GM19397 (cell line): ENCODE results near the gene ETDA.
"Not testable (repeated sequence)": the region's sequence is repeated elsewhere in the genome, so short reads cannot be mapped to it uniquely, and the experiment has no call there.

Experiments used
- ATAC-seq: cut with Tn5 transposase; IDR thresholded peaks from one replicate; pipeline ENCODE4 v1.9.1; 2021; ENCODE audit warnings: mild to moderate bottlenecking, moderate library complexity; ENCODE audit not compliant: unreplicated experiment

ETDA gene

DNA sequence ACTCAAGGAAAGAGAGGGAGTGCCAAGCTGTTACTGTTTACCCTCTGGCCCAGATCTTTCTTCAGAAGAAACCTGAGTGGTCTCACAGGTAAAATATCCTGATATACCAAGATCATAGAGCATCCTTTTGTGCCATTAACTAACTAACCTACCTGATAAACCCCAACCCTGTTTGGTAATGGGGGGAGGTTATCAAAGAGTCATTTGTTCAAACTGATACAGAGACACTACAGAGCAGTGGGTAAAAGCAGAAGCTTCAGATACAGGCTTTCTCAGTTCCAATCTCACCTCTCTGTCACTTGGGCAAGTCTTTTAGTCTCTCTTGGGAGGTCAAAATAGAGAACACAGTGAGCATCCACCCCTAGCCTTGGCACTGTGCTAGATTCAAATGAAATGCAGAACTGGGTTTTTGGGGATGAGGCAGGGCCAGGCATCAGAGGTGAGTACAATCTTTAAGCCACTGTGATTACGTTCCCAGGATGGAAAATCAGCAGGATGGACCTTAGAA is at the start of gene ETDA:
Gene ETDA, plus strand, starts transcription at position 51 of the 508 bp plus-strand sequence. CDS start 1,216 bp downstream, outside the sequence.
- ATAC-seq = not testable (repeated sequence)

DNA sequence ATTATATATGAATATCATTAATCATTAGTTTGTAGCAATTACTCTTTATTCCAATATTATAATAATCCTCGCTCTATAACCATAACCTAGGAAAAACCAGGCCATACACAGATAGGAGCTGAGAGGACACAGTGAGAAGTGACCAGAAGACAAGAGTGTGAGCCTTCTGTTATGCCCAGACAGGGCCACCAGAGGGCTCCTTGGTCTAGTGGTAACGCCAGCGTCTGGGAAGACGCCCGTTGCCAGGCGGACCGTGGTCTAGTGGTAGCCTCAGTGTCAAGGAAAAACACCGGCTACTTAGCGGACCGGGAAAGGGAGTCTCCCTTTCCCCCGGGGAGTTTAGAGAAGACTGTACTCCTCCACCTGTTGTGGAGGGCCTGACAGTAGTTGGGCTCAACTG is 45.4 kb upstream of the ETDA start:
- not testable (repeated sequence) for ATAC-seq

DNA sequence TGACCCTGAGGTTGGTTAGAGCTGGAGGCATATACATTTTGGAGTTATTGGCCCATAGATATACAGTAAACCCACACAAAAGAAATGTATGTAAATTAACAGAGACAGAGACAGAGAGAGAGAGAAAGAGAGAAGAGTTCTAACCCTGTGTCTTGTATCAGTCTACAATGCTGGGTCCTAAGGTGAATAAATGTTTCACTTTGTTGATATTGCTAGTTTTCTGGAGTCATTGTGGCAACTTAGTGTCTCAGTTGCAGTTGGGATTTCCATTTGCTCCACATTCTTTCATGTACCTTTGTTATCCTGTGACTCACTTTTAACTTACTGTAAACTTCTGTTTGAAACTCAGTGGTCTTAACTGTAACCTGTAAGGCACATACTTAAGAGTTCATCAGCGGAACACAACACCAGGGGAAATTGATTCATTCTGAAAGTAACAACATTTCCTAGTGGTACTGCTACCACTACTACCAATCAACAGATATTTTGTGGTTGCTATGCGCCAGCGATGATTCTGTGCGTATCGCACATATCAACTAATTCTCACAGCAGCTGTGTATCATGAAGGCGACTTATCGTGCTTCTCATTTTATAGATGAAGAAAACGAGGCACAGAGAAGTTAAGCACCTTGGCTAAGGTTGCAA is 38.5 kb upstream of the ETDA start:
- ATAC-seq = no peak

GRCh38 chrX:135245989-135246388 is 5.9 kb upstream of the ETDA start:
- ATAC-seq = not testable (repeated sequence)

DNA sequence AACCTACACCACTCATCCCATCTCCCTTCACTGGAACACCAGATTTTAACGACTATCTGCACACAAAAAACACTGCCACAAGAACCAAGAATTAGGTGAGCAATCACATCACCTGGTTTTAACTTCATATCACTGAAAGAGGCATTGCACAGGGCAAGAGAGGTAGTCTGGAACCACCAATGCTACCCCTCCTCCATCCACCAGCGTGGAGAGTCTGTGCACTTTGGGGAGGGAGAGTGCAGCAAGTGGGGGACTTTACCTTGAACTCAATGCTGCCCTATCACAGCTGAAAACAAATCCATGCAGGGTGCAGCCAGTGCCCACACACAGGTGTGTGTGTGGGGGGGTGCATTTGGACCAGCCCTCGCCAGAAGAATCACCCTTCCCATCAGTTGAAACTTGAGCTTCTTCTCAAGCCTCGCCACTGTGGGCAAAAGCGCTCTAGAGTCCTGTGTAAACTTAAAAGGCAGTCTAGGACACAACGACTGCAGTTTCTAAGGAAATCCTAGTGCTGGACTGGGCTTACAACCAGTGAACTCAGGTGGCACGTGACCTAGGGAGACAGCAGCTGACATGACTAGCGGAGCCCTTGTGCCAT is 4.3 kb downstream of the ETDA start:
- ATAC-seq = not testable (repeated sequence)

DNA sequence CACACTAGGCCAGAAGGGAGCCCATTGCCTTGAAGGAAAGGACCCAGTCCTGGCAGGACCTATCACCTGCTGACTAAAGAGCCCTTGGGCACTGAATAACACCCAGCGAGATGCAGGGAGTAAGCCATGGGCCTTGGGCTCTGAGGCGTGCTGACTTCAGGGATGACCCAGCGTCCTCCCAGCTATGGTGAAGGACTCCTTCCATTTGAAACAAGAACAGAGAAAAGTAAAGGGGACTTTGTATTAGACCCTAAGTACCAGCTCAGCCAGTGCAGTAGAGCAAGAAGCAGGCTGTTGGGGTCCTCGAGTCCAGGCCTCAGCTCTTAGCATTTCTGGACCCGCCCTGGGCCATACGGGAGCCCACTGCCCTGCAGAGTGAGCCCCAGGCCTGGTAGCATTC is 5.1 kb downstream of the ETDA start:
- no peak for ATAC-seq

DNA sequence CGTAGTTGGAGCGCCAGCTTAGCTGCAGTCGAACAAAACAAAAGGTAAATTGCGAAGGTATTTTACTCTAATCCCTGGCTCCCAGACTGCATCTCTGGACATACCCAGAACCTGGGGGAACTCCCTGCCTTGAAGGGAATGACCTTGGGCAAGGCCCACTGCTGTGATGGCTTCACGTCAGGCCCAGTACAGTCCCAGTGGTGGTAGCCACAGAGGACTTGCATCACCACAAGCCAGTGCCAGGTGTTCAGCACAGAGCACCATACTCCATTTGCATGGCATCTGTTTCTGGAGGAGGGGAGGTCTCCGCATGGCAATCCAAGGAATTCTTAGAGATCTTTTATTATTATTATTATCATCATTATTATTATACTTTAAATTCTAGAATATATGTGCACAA is 5.6 kb downstream of the ETDA start:
- no peak for ATAC-seq

GRCh38 chrX:135260976-135261375 is 9.1 kb downstream of the ETDA start:
- not testable (repeated sequence) for ATAC-seq

GRCh38 chrX:135263376-135263775 is 11.5 kb downstream of the ETDA start:
- ATAC-seq = not testable (repeated sequence)

GRCh38 chrX:135264206-135264605 is 12.3 kb downstream of the ETDA start:
- ATAC-seq = no peak

- no peak for ATAC-seq
Measured at GRCh38 chrX:135273162-135273561, 21.3 kb downstream of the ETDA start.

DNA sequence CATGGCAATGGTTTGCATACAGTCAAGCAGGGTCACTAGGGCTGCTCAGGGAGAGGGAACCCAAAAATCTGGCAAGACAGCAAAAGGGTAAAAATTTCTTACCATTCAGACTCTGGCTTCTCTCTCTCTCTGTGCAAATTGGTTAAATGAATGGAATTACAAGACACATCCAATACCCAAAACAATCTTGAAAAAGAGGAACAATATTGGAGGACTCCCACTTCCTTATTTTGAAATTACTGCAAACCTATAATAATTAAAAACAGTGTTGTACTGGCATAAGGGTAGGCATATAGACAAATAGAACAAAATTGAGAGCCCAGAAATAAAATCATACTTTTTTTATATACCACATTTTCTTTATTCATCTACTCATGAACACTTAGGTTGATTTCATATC is 24.1 kb downstream of the ETDA start:
- no peak for ATAC-seq

DNA sequence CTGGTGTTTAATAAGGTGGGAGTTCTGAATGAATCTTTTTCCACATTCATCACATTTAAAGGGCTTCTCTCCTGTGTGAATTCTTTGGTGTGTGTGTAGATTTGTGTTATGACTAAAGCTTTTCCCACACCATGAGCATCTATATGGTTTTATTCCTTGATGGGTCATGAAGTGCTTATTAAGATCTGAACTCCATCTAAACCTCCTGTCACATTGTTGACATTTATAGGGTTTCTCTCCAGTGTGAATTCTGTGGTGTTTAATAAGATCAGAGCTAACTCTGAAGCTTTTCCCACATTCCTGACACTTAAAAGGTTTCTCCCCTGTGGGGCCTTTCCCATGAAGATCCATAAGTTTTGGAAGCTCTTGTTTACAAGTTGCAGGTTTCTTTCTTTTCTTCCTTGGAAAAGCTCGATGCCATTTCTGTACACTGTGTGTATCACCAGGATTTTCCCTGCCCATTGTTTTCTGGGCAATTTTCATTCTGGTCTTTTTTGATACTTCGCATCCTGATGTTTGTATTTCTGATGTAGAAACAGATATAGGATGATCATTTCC is 35.5 kb downstream of the ETDA start:
- no peak for ATAC-seq

DNA sequence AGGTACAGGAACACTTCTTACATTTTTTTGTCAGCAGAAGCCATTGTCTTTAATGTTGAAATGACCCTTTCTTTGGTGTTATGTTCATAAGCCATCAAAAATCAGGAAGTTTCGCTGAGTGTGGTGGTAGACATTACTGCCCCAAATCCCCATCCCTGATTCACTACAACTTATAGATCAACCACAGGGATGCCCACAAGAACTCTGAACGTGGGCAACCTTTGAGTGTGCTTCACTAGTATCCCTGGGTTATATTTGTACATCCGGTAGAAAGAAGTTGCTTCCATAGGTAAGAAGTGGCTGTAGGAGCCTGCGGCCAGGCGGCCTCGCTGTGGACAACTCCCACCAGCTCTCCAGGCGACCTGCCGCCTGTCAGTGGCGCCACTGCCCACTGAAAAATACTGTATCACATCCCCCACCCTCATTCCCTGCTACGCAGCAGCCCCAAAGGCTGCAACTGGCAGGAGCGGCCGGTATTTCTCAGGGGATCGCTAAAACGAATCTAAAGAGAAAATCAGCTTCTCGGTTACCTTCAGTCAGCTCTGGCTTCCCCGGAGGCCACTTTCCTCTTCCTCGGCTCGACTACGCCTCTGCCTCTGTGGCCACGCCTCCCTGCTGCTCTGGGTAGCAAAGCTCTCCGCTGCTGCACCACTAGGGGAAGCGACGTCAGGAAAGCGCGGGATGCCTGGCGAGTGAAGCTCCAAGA is 43.5 kb downstream of the ETDA start:
- ATAC-seq = peak; percentile 99

- peak; percentile 70 for ATAC-seq
Measured at GRCh38 chrX:135295944-135296305, 44.1 kb downstream of the ETDA start.

- ATAC-seq = no peak
Measured at GRCh38 chrX:135302269-135302873, 50.5 kb downstream of the ETDA start.
